ENCODE data around the gene LRP2.

GRCh38 chr2:169247211-169247610, 115.1 kb downstream of the LRP2 start:
- TF ChIP-seq CTCF (conservative IDR thresholded peaks at IDR 0.05; ENCODE audit: low read depth, low read length): no peak
- TF ChIP-seq POLR2A (IDR thresholded peaks at IDR 0.05; ENCODE audit: low read depth, low read length): no peak
